ENCODE results near the gene GLYATL2. TPM values are rescaled to one million over a fixed set of nuclear protein-coding genes. Genes with fewer than 3 reads are reported as not detected.

The GLYATL2 gene
- not detected for total RNA-seq

DNA sequence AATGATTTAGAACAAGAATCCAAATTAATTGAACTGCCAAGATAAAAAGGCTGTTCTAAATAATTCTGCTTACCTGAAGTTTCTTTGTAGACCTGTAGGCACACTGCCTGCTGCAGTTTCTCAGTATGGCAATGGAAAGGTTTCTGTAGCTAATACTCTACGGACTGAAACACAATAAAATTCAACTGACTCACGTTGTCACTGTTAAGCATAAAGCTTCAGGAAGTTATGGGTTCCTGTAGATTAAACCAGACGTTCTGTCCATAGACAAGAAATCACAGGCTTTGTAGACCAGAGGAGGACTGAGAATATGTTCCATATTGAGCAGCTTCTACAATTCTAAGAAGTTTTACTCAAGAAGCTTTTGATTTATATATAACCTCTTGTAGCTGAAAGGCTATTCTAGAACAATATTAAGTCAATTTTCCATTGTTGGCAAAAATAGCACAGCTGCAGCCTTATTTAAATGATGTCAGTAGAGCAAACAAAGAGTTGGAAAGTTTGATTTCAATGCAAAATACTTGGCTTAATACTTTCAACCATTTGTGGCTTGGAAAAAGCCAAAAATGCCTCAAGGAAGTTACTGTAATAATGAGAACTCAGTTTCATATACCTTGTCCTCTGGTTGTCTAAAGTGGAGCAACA, at the start of gene GLYATL2:
TSS of gene GLYATL2 (minus strand) at position 344 of the 645 bp plus-strand sequence. CDS start 5,092 bp downstream, outside the sequence.
- Mint-ChIP-seq H3K4me1 (ENCODE audit: low read depth) (no peaks in the 10 kb centered on the region), H3K4me3 (no peak within 1 kb of the TSS), H3K27me3 (ENCODE audit: low read depth) (peaks cover 11% of the 10 kb centered on the region), H3K36me3 (ENCODE audit: insufficient read depth) (no peaks in the 10 kb centered on the region), H3K9me3 (no peaks in the 10 kb centered on the region)
- DNase-seq, result no peak
- ATAC-seq, result no peak

DNA sequence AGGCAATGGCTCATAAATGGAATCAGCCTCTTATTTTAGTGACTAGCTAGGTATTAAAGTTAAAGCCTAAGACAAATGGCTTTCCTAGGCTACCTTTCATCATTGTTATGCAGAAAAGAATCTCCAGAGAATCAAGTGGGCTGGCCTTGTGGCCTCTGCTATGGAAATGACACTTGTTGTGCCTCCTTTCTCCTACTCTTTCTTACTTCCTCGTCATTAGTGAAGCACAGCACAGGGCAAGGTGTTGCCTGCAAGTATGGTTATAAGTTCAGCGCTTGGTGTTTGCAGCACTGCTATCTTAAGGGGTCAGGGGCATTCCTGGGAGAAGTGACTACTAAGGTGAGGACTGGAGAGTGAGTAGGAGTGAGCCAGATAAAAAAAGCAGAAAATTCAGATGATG, 49.4 kb upstream of the GLYATL2 start:
- H3K36me3 Mint-ChIP-seq (ENCODE audit: insufficient read depth), result no peaks in the 10 kb centered on the region
- no peaks in the 10 kb centered on the region for H3K9me3 Mint-ChIP-seq
- peaks cover 18% of the 10 kb centered on the region for H3K27me3 Mint-ChIP-seq (ENCODE audit: low read depth)

GRCh38 chr11:58888579-58888978, 44.1 kb upstream of the GLYATL2 start:
- no peak for ATAC-seq
- H3K27me3 Mint-ChIP-seq (ENCODE audit: low read depth), result peaks cover 13% of the 10 kb centered on the region
- H3K4me1 Mint-ChIP-seq (ENCODE audit: low read depth), result no peaks in the 10 kb centered on the region
- H3K9me3 Mint-ChIP-seq, result no peaks in the 10 kb centered on the region
- no peak for DNase-seq
- no peaks in the 10 kb centered on the region for H3K36me3 Mint-ChIP-seq (ENCODE audit: insufficient read depth)
- H3K4me3 Mint-ChIP-seq, result no peak overlapping the region

More for the DNA sequence above, 49.4 kb upstream of the GLYATL2 start:
- ATAC-seq (no peak), DNase-seq (no peak)
- no peak overlapping the region for H3K4me3 Mint-ChIP-seq
- H3K4me1 Mint-ChIP-seq (ENCODE audit: low read depth), result no peaks in the 10 kb centered on the region

GRCh38 chr11:58887452-58887851, 42.9 kb upstream of the GLYATL2 start:
- DNase-seq (no peak), ATAC-seq (no peak)
- H3K4me1 Mint-ChIP-seq (ENCODE audit: low read depth), result no peaks in the 10 kb centered on the region
- H3K27me3 Mint-ChIP-seq (ENCODE audit: low read depth), result peaks cover 11% of the 10 kb centered on the region
- no peaks in the 10 kb centered on the region for H3K9me3 Mint-ChIP-seq
- no peak overlapping the region for H3K4me3 Mint-ChIP-seq
- H3K36me3 Mint-ChIP-seq (ENCODE audit: insufficient read depth), result no peaks in the 10 kb centered on the region

DNA sequence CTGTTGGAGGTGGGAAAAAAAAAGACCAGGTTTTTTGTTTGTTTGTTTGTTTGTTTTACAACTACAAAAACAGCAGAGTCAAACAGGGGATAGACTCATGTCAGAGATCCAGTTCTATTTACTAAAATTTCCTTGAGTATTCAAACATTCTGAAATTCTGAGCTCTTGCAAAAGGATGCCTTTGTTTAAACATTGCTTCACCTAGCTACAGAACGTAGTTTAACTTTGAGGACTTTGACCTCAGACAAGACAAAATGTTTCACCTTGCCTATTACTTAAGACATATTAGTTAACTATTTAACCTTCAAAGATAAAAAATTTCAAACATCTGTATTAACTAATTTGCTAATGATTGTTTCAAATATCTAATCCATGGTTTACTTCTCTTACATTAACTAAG, 36.1 kb upstream of the GLYATL2 start:
- no peaks in the 10 kb centered on the region for H3K9me3 Mint-ChIP-seq
- H3K27me3 Mint-ChIP-seq (ENCODE audit: low read depth), result peaks cover 13% of the 10 kb centered on the region
- no peaks in the 10 kb centered on the region for H3K36me3 Mint-ChIP-seq (ENCODE audit: insufficient read depth)
- DNase-seq (no peak), ATAC-seq (no peak)
- H3K4me1 Mint-ChIP-seq (ENCODE audit: low read depth), result no peaks in the 10 kb centered on the region
- H3K4me3 Mint-ChIP-seq, result no peak overlapping the region

DNA sequence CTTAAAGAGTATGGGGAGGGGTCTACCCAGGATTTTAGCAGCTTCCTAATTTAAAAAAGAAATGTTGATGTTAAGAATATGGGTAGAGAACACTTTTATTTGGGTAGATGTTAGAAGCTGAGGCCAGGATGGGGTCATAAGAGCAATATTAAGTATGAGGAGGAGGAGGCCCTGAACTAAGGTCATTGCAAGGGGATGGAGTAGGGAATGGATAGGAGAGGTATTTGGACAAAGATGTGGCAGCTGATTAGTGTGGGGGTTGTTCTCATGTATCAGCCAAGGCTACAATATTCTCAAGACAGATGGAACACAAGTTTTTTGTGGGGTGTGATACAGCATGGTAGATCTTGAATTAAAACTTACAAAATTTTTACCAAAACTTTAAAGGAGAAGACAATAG, 35.7 kb upstream of the GLYATL2 start:
- Mint-ChIP-seq H3K27me3 (ENCODE audit: low read depth) (peaks cover 13% of the 10 kb centered on the region), H3K36me3 (ENCODE audit: insufficient read depth) (no peaks in the 10 kb centered on the region)

DNA sequence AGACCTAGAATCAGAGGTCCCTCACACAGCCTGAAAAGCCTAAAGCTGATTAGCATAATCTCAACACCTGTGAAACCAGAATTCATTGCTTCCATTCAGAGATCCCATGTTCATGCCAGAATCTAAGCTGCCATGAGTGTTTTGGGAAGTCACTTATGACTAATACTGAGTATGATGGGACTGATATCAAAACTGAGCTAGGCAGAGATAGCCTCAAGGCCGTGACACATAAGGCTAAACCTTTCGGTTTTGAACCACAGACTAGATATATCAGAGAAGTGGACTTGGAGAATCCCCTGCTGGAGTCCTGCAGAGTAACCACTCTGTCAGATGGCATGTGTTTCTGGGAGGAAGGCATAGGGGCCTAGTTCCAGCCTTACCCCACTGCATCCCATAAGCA, 23.1 kb upstream of the GLYATL2 start:
- no peak for ATAC-seq
- H3K27me3 Mint-ChIP-seq (ENCODE audit: low read depth), result peaks cover 8% of the 10 kb centered on the region
- peaks cover 6% of the 10 kb centered on the region for H3K9me3 Mint-ChIP-seq
- H3K4me3 Mint-ChIP-seq, result no peak overlapping the region
- DNase-seq, result no peak
- no peaks in the 10 kb centered on the region for H3K4me1 Mint-ChIP-seq (ENCODE audit: low read depth)
- no peaks in the 10 kb centered on the region for H3K36me3 Mint-ChIP-seq (ENCODE audit: insufficient read depth)

More for the DNA sequence above, 35.7 kb upstream of the GLYATL2 start:
- no peaks in the 10 kb centered on the region for H3K4me1 Mint-ChIP-seq (ENCODE audit: low read depth)
- no peak overlapping the region for H3K4me3 Mint-ChIP-seq
- H3K9me3 Mint-ChIP-seq, result no peaks in the 10 kb centered on the region
- DNase-seq (no peak), ATAC-seq (no peak)

DNA sequence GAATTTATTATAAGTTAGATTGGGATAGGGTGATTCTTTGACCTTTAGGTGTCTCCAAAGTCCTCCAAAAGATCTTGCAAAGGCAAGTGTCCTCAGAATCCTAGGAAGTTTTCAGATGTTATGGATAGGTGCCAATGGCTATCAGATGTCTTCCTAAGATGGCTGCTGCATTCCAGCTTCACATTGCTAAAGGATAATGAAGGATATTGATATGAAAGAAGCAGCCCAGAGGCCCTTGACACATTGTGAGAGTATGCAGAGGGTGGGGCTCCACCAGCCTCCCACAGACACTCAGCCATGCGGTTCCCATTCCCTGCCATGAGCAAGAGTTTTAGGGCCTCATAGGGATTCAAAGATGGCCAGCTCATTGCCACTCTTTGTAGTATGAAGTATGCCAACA, 22.3 kb upstream of the GLYATL2 start:
- peaks cover 13% of the 10 kb centered on the region for H3K9me3 Mint-ChIP-seq
- ATAC-seq, result no peak
- DNase-seq, result no peak
- no peak overlapping the region for H3K4me3 Mint-ChIP-seq
- no peaks in the 10 kb centered on the region for H3K4me1 Mint-ChIP-seq (ENCODE audit: low read depth)
- H3K27me3 Mint-ChIP-seq (ENCODE audit: low read depth), result peaks cover 10% of the 10 kb centered on the region
- H3K36me3 Mint-ChIP-seq (ENCODE audit: insufficient read depth), result no peaks in the 10 kb centered on the region

- Mint-ChIP-seq H3K4me1 (ENCODE audit: low read depth) (no peaks in the 10 kb centered on the region), H3K4me3 (no peak overlapping the region), H3K36me3 (ENCODE audit: insufficient read depth) (no peaks in the 10 kb centered on the region), H3K27me3 (ENCODE audit: low read depth) (peaks cover 12% of the 10 kb centered on the region), H3K9me3 (peaks cover 15% of the 10 kb centered on the region)
- DNase-seq (no peak), ATAC-seq (no peak)
Observed at GRCh38 chr11:58864335-58864734, 19.8 kb upstream of the GLYATL2 start.

GRCh38 chr11:58863697-58864096, 19.2 kb upstream of the GLYATL2 start:
- peaks cover 8% of the 10 kb centered on the region for H3K27me3 Mint-ChIP-seq (ENCODE audit: low read depth)
- no peak overlapping the region for H3K4me3 Mint-ChIP-seq
- H3K9me3 Mint-ChIP-seq, result peaks cover 15% of the 10 kb centered on the region
- DNase-seq (no peak), ATAC-seq (no peak)
- H3K36me3 Mint-ChIP-seq (ENCODE audit: insufficient read depth), result no peaks in the 10 kb centered on the region
- no peaks in the 10 kb centered on the region for H3K4me1 Mint-ChIP-seq (ENCODE audit: low read depth)

DNA sequence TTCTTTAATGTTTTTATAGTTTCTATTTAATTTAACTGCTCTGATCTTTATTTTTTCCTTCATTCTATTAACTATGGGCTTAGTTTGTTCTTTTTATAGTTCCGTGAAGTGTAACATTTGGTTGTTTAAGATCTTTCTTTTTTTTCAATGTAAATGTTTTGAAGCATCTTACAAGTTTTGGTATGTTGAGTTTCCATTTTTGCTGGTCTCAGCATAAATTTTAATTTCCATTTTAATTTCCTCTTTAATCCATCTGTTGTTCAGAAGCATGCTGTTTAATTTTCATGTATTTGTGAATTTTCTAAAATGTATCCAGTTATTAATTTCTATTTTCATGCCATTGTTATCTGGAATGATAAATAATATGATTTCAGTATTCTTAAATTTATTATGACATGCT, 17.0 kb upstream of the GLYATL2 start:
- Mint-ChIP-seq H3K4me3 (no peak overlapping the region), H3K27me3 (ENCODE audit: low read depth) (peaks cover 8% of the 10 kb centered on the region), H3K36me3 (ENCODE audit: insufficient read depth) (no peaks in the 10 kb centered on the region), H3K4me1 (ENCODE audit: low read depth) (no peaks in the 10 kb centered on the region), H3K9me3 (peaks cover 15% of the 10 kb centered on the region)
- ATAC-seq (no peak), DNase-seq (no peak)

GRCh38 chr11:58856806-58857205, 12.3 kb upstream of the GLYATL2 start:
- no peak overlapping the region for H3K4me3 Mint-ChIP-seq
- ATAC-seq, result no peak
- no peaks in the 10 kb centered on the region for H3K4me1 Mint-ChIP-seq (ENCODE audit: low read depth)
- H3K9me3 Mint-ChIP-seq, result peaks cover 2% of the 10 kb centered on the region
- peaks cover 4% of the 10 kb centered on the region for H3K27me3 Mint-ChIP-seq (ENCODE audit: low read depth)
- H3K36me3 Mint-ChIP-seq (ENCODE audit: insufficient read depth), result no peaks in the 10 kb centered on the region
- no peak for DNase-seq

DNA sequence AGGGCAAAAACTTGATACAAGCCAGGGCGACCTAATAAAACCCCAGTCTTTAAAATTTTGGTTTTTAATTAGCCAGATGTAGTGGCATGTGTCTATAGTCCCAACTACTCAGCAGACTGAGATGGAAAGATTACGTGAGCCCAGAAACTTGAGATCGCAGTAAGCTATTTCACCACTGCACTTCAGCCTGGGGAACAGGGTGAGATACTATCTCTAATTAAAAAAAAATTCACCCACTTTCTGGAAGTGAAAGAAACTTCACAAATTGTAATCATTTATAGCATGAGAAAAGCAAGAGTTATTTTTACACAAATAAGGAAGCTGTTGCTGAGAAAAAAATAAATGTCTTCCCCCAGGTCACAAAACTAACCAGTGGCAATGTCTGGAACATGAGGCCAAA, 882 bp upstream of the GLYATL2 start:
- Mint-ChIP-seq H3K4me1 (ENCODE audit: low read depth) (no peaks in the 10 kb centered on the region), H3K27me3 (ENCODE audit: low read depth) (peaks cover 11% of the 10 kb centered on the region), H3K4me3 (no peak overlapping the region), H3K9me3 (no peaks in the 10 kb centered on the region), H3K36me3 (ENCODE audit: insufficient read depth) (no peaks in the 10 kb centered on the region)
- ATAC-seq, result no peak
- no peak for DNase-seq

- Mint-ChIP-seq H3K36me3 (ENCODE audit: insufficient read depth) (no peaks in the 10 kb centered on the region), H3K27me3 (ENCODE audit: low read depth) (peaks cover 14% of the 10 kb centered on the region), H3K4me1 (ENCODE audit: low read depth) (no peaks in the 10 kb centered on the region), H3K9me3 (no peaks in the 10 kb centered on the region), H3K4me3 (no peak overlapping the region)
- DNase-seq, result no peak
- ATAC-seq, result no peak
Observed at GRCh38 chr11:58837707-58838388, 6.7 kb downstream of the GLYATL2 start.

- peaks cover 12% of the 10 kb centered on the region for H3K27me3 Mint-ChIP-seq (ENCODE audit: low read depth)
- H3K9me3 Mint-ChIP-seq, result no peaks in the 10 kb centered on the region
- ATAC-seq (no peak), DNase-seq (no peak)
- H3K4me1 Mint-ChIP-seq (ENCODE audit: low read depth), result no peaks in the 10 kb centered on the region
- H3K36me3 Mint-ChIP-seq (ENCODE audit: insufficient read depth), result no peaks in the 10 kb centered on the region
- H3K4me3 Mint-ChIP-seq, result no peak overlapping the region
Observed at GRCh38 chr11:58832056-58832645, 12.4 kb downstream of the GLYATL2 start.
